K562 (cell line): Measurements from ENCODE around the gene SCG3. TPM values are rescaled to one million over a fixed set of nuclear protein-coding genes. Genes with fewer than 3 reads are reported as not detected.

Experiments
- BCL6 ChIP-seq: fragments of 250-450 bp; sonication (Bioruptor Pico); IDR thresholded peaks from 2 replicates; pipeline ENCODE4 v1.4.0; 2020
- BMI1 ChIP-seq: fragments of 150-350 bp; IDR thresholded peaks from 2 replicates; pipeline ENCODE4 v1.6.1; 2014; ENCODE audit warnings: low read length
- BRF2 ChIP-seq: IDR thresholded peaks from 3 replicates; pipeline ENCODE4 v1.6.1; 2011; ENCODE audit warnings: borderline replicate concordance, mild to moderate bottlenecking; ENCODE audit not compliant: insufficient read length, insufficient read depth
- CBX1 ChIP-seq: sonication (generic); IDR thresholded peaks from 2 replicates; pipeline ENCODE4 v1.6.1; 2016; ENCODE audit warnings: antibody characterized with exemption, low read depth, mild to moderate bottlenecking
- CGGBP1 ChIP-seq: fragments of 250-450 bp; sonication (Bioruptor Pico); IDR thresholded peaks from 2 replicates; pipeline ENCODE4 v1.9.0; 2021; ENCODE audit warnings: mild to moderate bottlenecking
- E2F3 ChIP-seq: fragments of 250-450 bp; sonication (Bioruptor Pico); IDR thresholded peaks from 2 replicates; pipeline ENCODE4 v1.4.0; 2020; ENCODE audit warnings: mild to moderate bottlenecking
- HDAC1 ChIP-seq, 2 experiments: fragments of 450-650 bp; IDR thresholded peaks; 2 replicates each; pipeline ENCODE4 v1.6.1; 2016 to 2017; ENCODE audit warnings: inconsistent platforms in 1 of 2, mild to moderate bottlenecking in 1 of 2, moderate library complexity in 1 of 2
- JUN ChIP-seq, 2 experiments: sonication (generic) in 1 of 2; formaldehyde crosslinking in 1 of 2; IDR thresholded peaks; 2 replicates each; pipeline versions ENCODE4 v1.6.1 to v1.8.0; 2012 to 2022; ENCODE audit warnings: borderline replicate concordance in 2 of 2, mild to moderate bottlenecking in 2 of 2, improper control_type of control experiment in 1 of 2, low read depth in 1 of 2, low read length in 1 of 2, missing genetic modification reagents in 1 of 2
- NCOA2 ChIP-seq, 2 experiments: fragments of 450-650 bp; IDR thresholded peaks; 2 replicates each; pipeline ENCODE4 v1.6.1; 2018; ENCODE audit warnings: mild to moderate bottlenecking in 2 of 2, moderate library complexity in 1 of 2; ENCODE audit not compliant: partially characterized antibody in 2 of 2
- NFE2 ChIP-seq: IDR thresholded peaks from 2 replicates; pipeline ENCODE4 v1.6.1; 2014; ENCODE audit warnings: antibody characterized with exemption, low read depth
- PBX2 ChIP-seq, 2 experiments: IDR thresholded peaks in 1 of 2; conservative IDR thresholded peaks in 1 of 2; 2 replicates each; pipeline ENCODE4 v1.6.1; 2016; ENCODE audit warnings: low read depth in 2 of 2, mild to moderate bottlenecking in 1 of 2, missing compliant biosample characterization in 1 of 2, missing genetic modification characterization in 1 of 2, moderate library complexity in 1 of 2
- PCBP2 ChIP-seq: fragments of 200-400 bp; formaldehyde crosslinking; IDR thresholded peaks from 2 replicates; pipeline ENCODE4 v1.6.1; 2018; ENCODE audit warnings: low read length, low read depth, mild to moderate bottlenecking, moderate library complexity; ENCODE audit not compliant: poor library complexity, severe bottlenecking
- SMARCC2 ChIP-seq: fragments of 450-650 bp; IDR thresholded peaks from 2 replicates; pipeline ENCODE4 v1.6.1; 2017; ENCODE audit warnings: antibody characterized with exemption, moderate library complexity, mild to moderate bottlenecking, low read depth
- ZNF133 ChIP-seq: fragments of 250-450 bp; sonication (Bioruptor Pico); IDR thresholded peaks from 2 replicates; pipeline ENCODE4 v1.4.0; 2020; ENCODE audit warnings: mild to moderate bottlenecking
- ZNF224 ChIP-seq: sonication (generic); formaldehyde crosslinking; IDR thresholded peaks from 2 replicates; pipeline ENCODE4 v1.8.0; 2022; ENCODE audit warnings: mild to moderate bottlenecking, missing genetic modification reagents
- ZNF551 ChIP-seq: fragments of 250-450 bp; sonication (Bioruptor Pico); IDR thresholded peaks from 2 replicates; pipeline ENCODE4 v1.5.0; 2021; ENCODE audit warnings: mild to moderate bottlenecking, moderate library complexity
- ZNF75A ChIP-seq: fragments of 450-650 bp; formaldehyde crosslinking; IDR thresholded peaks from 2 replicates; pipeline ENCODE4 v1.4.0; 2020; ENCODE audit warnings: mild to moderate bottlenecking
- ZNF778 ChIP-seq: fragments of 450-650 bp; formaldehyde crosslinking; IDR thresholded peaks from 2 replicates; pipeline ENCODE4 v1.4.0; 2020; ENCODE audit warnings: mild to moderate bottlenecking, moderate library complexity
- polyA plus RNA-seq, 8 experiments: library from polyadenylated mRNA; depleted of rRNA in 4 of 8; stranded (reverse) in 5 of 8; unstranded in 3 of 8; fragments of >200 nt; fragmentation: Nextera tagmentation in 2 of 8; fragmentation: Illumina TruSeq in 1 of 8; extraction: Ambion mirVana in 2 of 8; extraction: Trizol in 1 of 8; gene quantifications; 2 replicates each; pipeline versions ENCODE4 v1.2.1 to v1.2.3, GENCODE V29; 2011 to 2014; ENCODE audit warnings: inconsistent platforms in 1 of 8, missing spikeins in 1 of 8
- total RNA-seq, 7 experiments: library from RNA; depleted of rRNA in 6 of 7; stranded (reverse); fragments of >200 nt in 6 of 7; fragmentation: Illumina TruSeq in 2 of 7; extraction: Trizol in 2 of 7; gene quantifications; 2 replicates each; pipeline versions ENCODE4 v1.2.1 to v1.2.3, GENCODE V29; 2011 to 2021; ENCODE audit warnings: low replicate concordance in 1 of 7
- TF ChIP-seq, protein P1 (sequence below): fragments of 250-450 bp; sonication (Bioruptor Pico); IDR thresholded peaks from 2 replicates; pipeline ENCODE4 v1.4.0; 2020
- TF ChIP-seq, protein P2 (sequence below): fragments of 250-450 bp; sonication (Bioruptor Pico); IDR thresholded peaks from 2 replicates; pipeline ENCODE4 v1.4.0; 2020; ENCODE audit warnings: mild to moderate bottlenecking, moderate library complexity

Gene SCG3
- total and polyA plus RNA-seq, 9 of the 15 experiments (the other 6 are each of a cell fraction or from before 2014, with no cell fraction given): 13.0 to 43.8 (median 21.0) TPM

DNA sequence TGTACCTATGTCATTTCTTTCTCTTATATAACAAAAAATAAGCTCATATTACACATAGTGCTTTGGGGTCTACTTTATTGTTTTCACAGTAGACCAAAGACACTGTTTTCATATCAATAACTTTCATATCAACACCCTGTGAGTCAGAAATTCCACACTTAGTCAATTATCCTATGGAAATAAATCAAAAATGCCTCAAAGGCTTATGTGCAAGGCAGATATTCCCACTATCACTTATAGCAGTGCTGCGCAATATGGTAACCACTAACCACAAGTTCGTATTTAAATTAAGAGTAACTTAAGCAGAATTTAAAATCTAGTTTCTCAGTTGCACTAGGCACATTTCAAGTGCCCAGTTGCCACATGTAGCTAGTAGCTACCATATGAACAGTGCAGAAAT lies 15.9 kb downstream of the SCG3 start (continued):
- TF ChIP-seq, protein P1, sequence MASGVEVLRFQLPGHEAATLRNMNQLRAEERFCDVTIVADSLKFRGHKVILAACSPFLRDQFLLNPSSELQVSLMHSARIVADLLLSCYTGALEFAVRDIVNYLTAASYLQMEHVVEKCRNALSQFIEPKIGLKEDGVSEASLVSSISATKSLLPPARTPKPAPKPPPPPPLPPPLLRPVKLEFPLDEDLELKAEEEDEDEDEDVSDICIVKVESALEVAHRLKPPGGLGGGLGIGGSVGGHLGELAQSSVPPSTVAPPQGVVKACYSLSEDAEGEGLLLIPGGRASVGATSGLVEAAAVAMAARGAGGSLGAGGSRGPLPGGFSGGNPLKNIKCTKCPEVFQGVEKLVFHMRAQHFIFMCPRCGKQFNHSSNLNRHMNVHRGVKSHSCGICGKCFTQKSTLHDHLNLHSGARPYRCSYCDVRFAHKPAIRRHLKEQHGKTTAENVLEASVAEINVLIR: no peak
- TF ChIP-seq SMARCC2: peak; percentile 44; the same call in 1 of the 2 replicates
- TF ChIP-seq E2F3 (CRISPR knock-in tag): no peak
- TF ChIP-seq CBX1: no peak
- TF ChIP-seq PCBP2: no peak
- TF ChIP-seq BMI1: no peak
- TF ChIP-seq CGGBP1 (CRISPR knock-in tag): no peak
- no peak for TF ChIP-seq BCL6 (CRISPR knock-in tag)
- peak in 1 of 2 experiments; percentile 25; a peak in 1 of 4 replicates for TF ChIP-seq HDAC1 (IDR thresholded peaks at IDR 0.05)
- peak in 1 of 2 experiments; percentile 38 for TF ChIP-seq NCOA2 (IDR thresholded peaks at IDR 0.05; ENCODE audit: partially characterized antibody in 2 of 2)
- no peak for TF ChIP-seq BRF2
- no peak for TF ChIP-seq PBX2 (CRISPR knock-in tag; IDR thresholded peaks at IDR 0.05; ENCODE audit: low read depth)
- peak; percentile 52; the same call in 1 of the 2 replicates for TF ChIP-seq PBX2 (tag; conservative IDR thresholded peaks at IDR 0.05; ENCODE audit: low read depth)
- TF ChIP-seq ZNF551 (CRISPR knock-in tag): no peak
- TF ChIP-seq NFE2: no peak
- no peak for TF ChIP-seq ZNF75A (CRISPR knock-in tag)
- TF ChIP-seq ZNF778: no peak
- TF ChIP-seq JUN (IDR thresholded peaks at IDR 0.05; ENCODE audit: borderline replicate concordance, low read depth, low read length): peak; percentile 56
- TF ChIP-seq JUN (CRISPR knock-in tag; IDR thresholded peaks at IDR 0.05; ENCODE audit: borderline replicate concordance): no peak
- TF ChIP-seq ZNF224 (CRISPR knock-in tag): no peak
- TF ChIP-seq, protein P2, sequence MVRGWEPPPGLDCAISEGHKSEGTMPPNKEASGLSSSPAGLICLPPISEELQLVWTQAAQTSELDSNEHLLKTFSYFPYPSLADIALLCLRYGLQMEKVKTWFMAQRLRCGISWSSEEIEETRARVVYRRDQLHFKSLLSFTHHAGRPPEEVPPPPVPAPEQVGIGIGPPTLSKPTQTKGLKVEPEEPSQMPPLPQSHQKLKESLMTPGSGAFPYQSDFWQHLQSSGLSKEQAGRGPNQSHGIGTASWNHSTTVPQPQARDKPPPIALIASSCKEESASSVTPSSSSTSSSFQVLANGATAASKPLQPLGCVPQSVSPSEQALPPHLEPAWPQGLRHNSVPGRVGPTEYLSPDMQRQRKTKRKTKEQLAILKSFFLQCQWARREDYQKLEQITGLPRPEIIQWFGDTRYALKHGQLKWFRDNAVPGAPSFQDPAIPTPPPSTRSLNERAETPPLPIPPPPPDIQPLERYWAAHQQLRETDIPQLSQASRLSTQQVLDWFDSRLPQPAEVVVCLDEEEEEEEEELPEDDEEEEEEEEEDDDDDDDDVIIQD (CRISPR knock-in tag): no peak
- TF ChIP-seq ZNF133 (CRISPR knock-in tag): no peak
